WI38 (cell line): Measurements from ENCODE around the gene FLYWCH1.

Source experiments
- H3K4me3 ChIP-seq: 2 replicates; pipeline ENCODE4 v1.5.1; 2011; ENCODE audit warnings: low read depth, mild to moderate bottlenecking, control low read depth, low read length
- CTCF ChIP-seq: IDR thresholded peaks from 2 replicates; pipeline ENCODE4 v1.5.1; 2012; ENCODE audit warnings: low read depth, mild to moderate bottlenecking, control low read depth, low read length

Gene FLYWCH1

GRCh38 chr16:2992383-2993081 is 80.8 kb downstream of the FLYWCH1 start:
- TF ChIP-seq CTCF = no peak
- H3K4me3 ChIP-seq = no peak overlapping the region

DNA sequence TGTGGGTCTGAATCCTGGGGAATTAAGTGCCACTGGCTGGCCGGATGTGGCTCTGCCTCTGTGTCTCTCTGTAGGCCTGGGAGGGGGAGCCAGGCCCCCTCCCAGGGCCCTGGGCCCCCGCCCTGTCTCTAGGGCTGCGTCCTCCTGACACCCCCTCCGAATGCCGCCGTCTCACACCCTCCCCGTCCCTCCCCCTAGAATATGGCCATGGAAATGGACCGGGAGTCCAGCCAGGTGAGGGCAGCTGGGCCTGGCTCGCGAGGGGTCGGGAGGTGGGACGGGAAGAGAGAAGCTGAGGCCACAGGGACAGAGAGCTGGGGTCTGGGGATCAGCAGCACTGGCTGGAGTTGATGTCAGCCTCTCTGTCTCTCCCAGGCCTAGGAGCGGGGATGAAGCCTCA is 84.6 kb downstream of the FLYWCH1 start:
- H3K4me3 ChIP-seq = no peak overlapping the region
- no peak for TF ChIP-seq CTCF

GRCh38 chr16:2999929-3000328 is 88.2 kb downstream of the FLYWCH1 start:
- no peak for TF ChIP-seq CTCF
- H3K4me3 ChIP-seq = no peak overlapping the region

GRCh38 chr16:3000540-3000939 is 88.8 kb downstream of the FLYWCH1 start:
- no peak overlapping the region for H3K4me3 ChIP-seq
- no peak for TF ChIP-seq CTCF
